Common myeloid progenitor, CD34-positive (primary cell): ENCODE measurements around the gene HNRNPUL1.

Experiments
- CTCF ChIA-PET: fragments of 350-600 bp; sonication (Branson Sonifier 250); formaldehyde crosslinking; loops from one replicate; lab custom pipeline; 2021; ENCODE audit warnings: antibody characterized with exemption; lab: Charles Lee
- POLR2A ChIA-PET: fragments of 350-600 bp; sonication (Branson Sonifier 250); formaldehyde crosslinking; loops from one replicate; lab custom pipeline; 2021; ENCODE audit warnings: antibody characterized with exemption; lab: Charles Lee
- DNase-seq, 3 donors: peaks; one replicate each; pipeline versions ENCODE4 v3.0.0 to v3.0.0-alpha.2; 2013
- H3K27ac ChIP-seq, 2 experiments: 1 replicate in 1 of 2; 2 replicates in 1 of 2; pipeline ENCODE4 v1.7.0; 2013; ENCODE audit warnings: inconsistent platforms in 2 of 2, low read length in 2 of 2, mild to moderate bottlenecking in 2 of 2, low read depth in 1 of 2, moderate library complexity in 1 of 2; ENCODE audit not compliant: severe bottlenecking in 2 of 2, insufficient read depth in 1 of 2, poor library complexity in 1 of 2
- H3K27me3 ChIP-seq, 5 experiments: replicated peaks in 2 of 5; 1 replicate in 3 of 5; 2 replicates in 2 of 5; pipeline versions ENCODE4 v1.6.1 to v1.7.0; 2013; ENCODE audit warnings: low read length in 4 of 5, mild to moderate bottlenecking in 2 of 5, moderate library complexity in 2 of 5, inconsistent platforms in 1 of 5; ENCODE audit not compliant: insufficient read depth in 5 of 5, control insufficient read depth in 4 of 5
- H3K36me3 ChIP-seq, 4 experiments: 1 replicate in 2 of 4; 2 replicates in 2 of 4; pipeline versions ENCODE4 v1.6.1 to v1.7.0; 2013; ENCODE audit warnings: low read length in 3 of 4, control low read depth in 1 of 4, mild to moderate bottlenecking in 1 of 4; ENCODE audit not compliant: control insufficient read depth in 4 of 4, insufficient read depth in 4 of 4
- H3K4me1 ChIP-seq, 4 experiments: 1 replicate in 3 of 4; 2 replicates in 1 of 4; pipeline versions ENCODE4 v1.6.1 to v1.7.1; 2013; ENCODE audit warnings: low read length in 3 of 4, mild to moderate bottlenecking in 3 of 4, control low read depth in 1 of 4, inconsistent platforms in 1 of 4, moderate library complexity in 1 of 4; ENCODE audit not compliant: control insufficient read depth in 4 of 4, insufficient read depth in 4 of 4; ENCODE audit errors: control extremely low read depth in 1 of 4
- H3K4me3 ChIP-seq, 7 experiments: 1 replicate in 4 of 7; 2 replicates in 3 of 7; pipeline versions ENCODE4 v1.5.1 to v1.7.0; 2013; ENCODE audit warnings: mild to moderate bottlenecking in 7 of 7, low read length in 6 of 7, moderate library complexity in 6 of 7, inconsistent platforms in 2 of 7, low read depth in 2 of 7, control low read depth in 1 of 7; ENCODE audit not compliant: insufficient read depth in 4 of 7, control insufficient read depth in 1 of 7; ENCODE audit errors: extremely low read depth in 1 of 7
- H3K9me3 ChIP-seq, 5 experiments: 1 replicate in 4 of 5; 2 replicates in 1 of 5; pipeline versions ENCODE4 v1.6.1 to v1.7.1; 2013; ENCODE audit warnings: low read length in 4 of 5, mild to moderate bottlenecking in 2 of 5, inconsistent platforms in 1 of 5, low read depth in 1 of 5, moderate library complexity in 1 of 5; ENCODE audit not compliant: control insufficient read depth in 4 of 5, insufficient read depth in 2 of 5; ENCODE audit errors: control extremely low read depth in 1 of 5
- WGBS: methylation state at CpG from one replicate; pipeline ENCODE4 v1.1.5; 2013; ENCODE audit not compliant: insufficient coverage; 5-methylcytosine and 5-hydroxymethylcytosine counted together

Gene HNRNPUL1

DNA sequence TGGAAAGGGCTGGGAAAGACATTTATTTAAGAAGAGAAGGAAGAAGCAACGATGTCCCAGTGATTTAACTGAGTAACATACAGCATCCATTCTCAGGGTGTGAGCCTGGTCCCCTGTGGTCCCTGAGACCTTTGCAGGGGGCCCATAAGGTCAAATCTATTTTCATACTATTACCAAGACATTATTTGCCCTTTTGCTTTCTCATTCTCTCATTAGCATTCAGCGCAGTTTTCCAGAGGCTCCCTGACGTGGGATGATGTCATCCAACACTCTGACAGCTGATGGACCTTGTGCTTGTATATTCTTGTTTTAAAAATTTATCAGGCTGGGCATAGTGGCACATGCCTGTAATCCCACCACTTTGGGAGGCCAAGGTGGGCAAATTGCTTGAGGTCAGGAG lies 18.3 kb upstream of the HNRNPUL1 start:
- H3K36me3 ChIP-seq = no peaks in the 10 kb centered on the region

DNA sequence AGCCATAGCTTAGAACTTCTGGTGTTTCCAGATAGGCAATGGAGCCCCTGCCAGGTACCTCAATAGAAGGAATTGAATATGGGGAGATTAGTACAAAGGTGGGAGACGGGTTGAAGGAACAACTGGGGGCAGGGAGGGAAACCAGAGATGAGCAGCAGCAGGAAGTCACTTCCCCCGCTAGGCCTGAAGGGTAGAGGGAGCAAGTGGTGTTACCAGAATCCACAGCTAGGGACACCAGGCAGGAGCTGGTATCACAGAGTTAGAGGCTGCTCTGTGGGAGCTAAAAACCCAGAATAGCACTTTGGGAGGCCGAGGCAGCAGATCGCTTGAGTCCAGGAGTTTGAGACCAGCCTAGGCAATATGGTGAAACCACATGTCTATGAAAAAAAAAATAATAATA lies 15.3 kb upstream of the HNRNPUL1 start:
- no peaks in the 10 kb centered on the region for H3K9me3 ChIP-seq
- POLR2A ChIA-PET = interaction anchor here (0.7 to 1.4 kb wide), 2 partner anchors 14 to 1114 kb away, joined by 3 read pairs; no protein-coding TSS in a partner anchor

More for the DNA sequence above, 18.3 kb upstream of the HNRNPUL1 start:
- H3K4me1 ChIP-seq = no peaks in the 10 kb centered on the region
- DNase-seq = no peak
- no peaks in the 10 kb centered on the region for H3K9me3 ChIP-seq
- H3K27ac ChIP-seq = no peak overlapping the region
- ChIA-PET POLR2A (no interaction called here), CTCF (no interaction called here)
- no CpG with 5 or more reads among the region's 3 CpGs for WGBS
- H3K27me3 ChIP-seq = no peaks in the 10 kb centered on the region
- H3K4me3 ChIP-seq = no peak overlapping the region

DNA sequence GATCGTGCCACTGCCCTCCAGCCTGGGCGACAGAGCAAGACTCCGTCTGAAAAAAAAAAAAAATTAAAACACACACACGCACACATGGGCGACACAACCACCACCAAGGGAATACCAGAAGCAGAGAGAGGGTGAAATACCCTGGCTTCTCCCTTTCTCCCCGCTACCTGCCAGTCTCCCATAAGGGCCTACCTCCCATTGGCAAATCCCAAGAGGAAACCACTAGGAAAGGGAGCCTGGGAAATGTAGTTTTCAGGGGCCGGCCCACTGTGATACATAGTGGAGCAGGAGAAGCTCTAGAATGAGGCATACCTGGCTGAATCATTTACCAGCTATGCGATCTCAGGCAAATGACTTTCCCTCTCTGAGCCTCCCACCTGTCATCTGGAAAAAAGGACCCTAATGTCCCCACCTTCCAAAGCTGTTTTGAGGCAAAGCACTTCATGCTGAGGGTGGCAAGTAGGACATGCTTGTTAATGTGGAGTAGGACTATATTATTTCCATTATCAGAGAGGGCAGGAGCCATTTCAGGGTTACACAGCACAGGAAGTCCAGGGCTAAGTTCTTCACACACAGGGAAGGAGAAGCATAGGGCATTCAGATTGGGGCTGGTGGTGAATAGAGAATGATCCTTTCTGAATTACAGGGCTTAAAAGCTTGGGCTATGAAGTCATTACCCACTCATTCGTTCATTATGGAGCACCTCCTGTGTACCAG lies 14.3 kb upstream of the HNRNPUL1 start:
- Histone ChIP-seq H3K9me3 (no peaks in the 10 kb centered on the region), H3K27me3 (no peaks in the 10 kb centered on the region), H3K4me3 (no peak overlapping the region), H3K27ac (no peak overlapping the region), H3K36me3 (no peaks in the 10 kb centered on the region), H3K4me1 (no peaks in the 10 kb centered on the region)
- POLR2A ChIA-PET = no interaction called here
- WGBS = 95% methylated on average over 2 of the region's 9 CpGs
- CTCF ChIA-PET = interaction anchor here (3.0 kb wide), 1 partner anchor 12 kb away, joined by 8 read pairs; no protein-coding TSS in a partner anchor
- DNase-seq = no peak

More for the DNA sequence above, 15.3 kb upstream of the HNRNPUL1 start:
- no peak overlapping the region for H3K27ac ChIP-seq
- H3K36me3 ChIP-seq = no peaks in the 10 kb centered on the region
- H3K27me3 ChIP-seq = no peaks in the 10 kb centered on the region
- DNase-seq = no peak
- no peaks in the 10 kb centered on the region for H3K4me1 ChIP-seq
- no peak overlapping the region for H3K4me3 ChIP-seq
- 100% methylated on average over 1 of the region's 4 CpGs for WGBS
- CTCF ChIA-PET = interaction anchor here (0.8 to 3.0 kb wide), 3 partner anchors 13 to 41 kb away, joined by 3 to 8 read pairs (median 3); no protein-coding TSS in a partner anchor

GRCh38 chr19:41253660-41254059 lies 10.5 kb upstream of the HNRNPUL1 start:
- no peak overlapping the region for H3K4me3 ChIP-seq
- ChIA-PET CTCF (interaction anchor here (1.0 to 1.4 kb wide), 2 partner anchors 9 to 22 kb away, joined by 3 to 5 read pairs; no protein-coding TSS in a partner anchor), POLR2A (no interaction called here)
- H3K27ac ChIP-seq = no peak overlapping the region
- DNase-seq = no peak
- H3K4me1 ChIP-seq = no peaks in the 10 kb centered on the region
- WGBS = 100% methylated on average over 3 of the region's 6 CpGs
- H3K27me3 ChIP-seq = no peaks in the 10 kb centered on the region
- no peaks in the 10 kb centered on the region for H3K9me3 ChIP-seq
- H3K36me3 ChIP-seq = no peaks in the 10 kb centered on the region

DNA sequence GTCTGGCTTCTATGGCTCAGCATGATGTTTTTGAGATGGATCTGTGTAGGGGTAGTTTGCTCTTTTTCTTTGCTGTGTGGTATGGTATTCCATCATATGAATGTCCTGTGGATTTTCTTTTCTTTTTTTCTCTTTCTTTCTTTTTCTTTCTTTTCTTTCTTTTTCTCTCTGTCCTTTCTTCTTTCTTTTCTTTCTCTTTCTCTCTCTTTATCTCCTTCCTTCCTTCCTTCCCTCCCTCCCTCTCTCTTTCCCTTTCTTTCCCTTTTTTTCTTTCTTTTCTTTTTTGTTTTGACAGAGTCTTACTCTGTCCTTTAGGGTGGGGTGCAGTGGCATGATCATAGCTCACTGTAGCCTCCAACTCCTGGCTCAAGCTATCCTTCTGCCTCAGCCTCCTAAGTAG lies 9.0 kb upstream of the HNRNPUL1 start:
- DNase-seq = no peak
- ChIA-PET POLR2A (no interaction called here), CTCF (no interaction called here)
- Histone ChIP-seq H3K9me3 (peaks cover 0 to 3% (median 0%) of the 10 kb centered on the region in 5 experiments), H3K27ac (no peak overlapping the region), H3K4me1 (no peaks in the 10 kb centered on the region), H3K36me3 (no peaks in the 10 kb centered on the region), H3K27me3 (no peaks in the 10 kb centered on the region), H3K4me3 (no peak overlapping the region)

DNA sequence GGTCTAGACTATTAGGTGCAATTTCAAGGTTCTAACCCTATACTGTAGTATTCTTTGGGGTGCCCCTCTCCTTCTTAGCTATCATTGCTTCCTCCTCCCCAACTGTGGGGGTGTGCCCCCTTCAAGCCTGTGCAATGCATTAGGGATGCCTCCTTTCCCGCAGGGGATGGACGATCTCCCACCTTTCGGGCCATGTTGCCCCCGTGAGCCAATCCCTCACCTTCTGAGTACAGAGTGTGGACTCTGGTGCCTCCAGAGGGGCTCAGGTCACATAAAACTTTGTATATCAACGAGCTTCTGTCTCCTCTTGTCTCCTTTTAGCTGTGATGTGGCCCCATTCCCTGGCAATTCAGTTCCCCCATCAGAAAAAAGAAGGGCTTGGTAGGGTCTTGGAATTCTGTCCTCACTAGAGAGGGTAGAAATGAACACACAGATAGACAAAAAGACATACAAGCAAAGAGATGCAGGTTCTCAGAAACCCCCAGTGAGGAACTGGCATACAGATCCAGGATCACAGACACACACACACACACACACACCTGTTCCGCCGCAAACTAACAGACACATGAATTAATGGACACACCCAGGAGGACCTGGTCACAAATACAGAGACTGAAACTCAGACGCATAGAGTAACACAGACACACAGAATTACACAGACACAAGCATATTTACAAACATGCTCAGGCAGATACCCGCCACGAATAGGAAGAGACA lies 2.5 kb upstream of the HNRNPUL1 start:
- POLR2A ChIA-PET = interaction anchor here (0.6 to 4.5 kb wide), 8 partner anchors 11 to 90 kb away, joined by 3 to 42 read pairs (median 8); partner anchors contain the start of gene CCDC97
- Histone ChIP-seq H3K27ac (no peak overlapping the region), H3K4me3 (peak overlapping the region in 5 of 7 experiments; percentile 55 to 97 (median 84)), H3K9me3 (peaks cover 0 to 3% (median 0%) of the 10 kb centered on the region in 5 experiments), H3K4me1 (peaks cover 2 to 29% (median 22%) of the 10 kb centered on the region in 4 experiments), H3K36me3 (peaks cover 0 to 3% (median 0%) of the 10 kb centered on the region in 4 experiments), H3K27me3 (no peaks in the 10 kb centered on the region)
- no peak for DNase-seq
- WGBS = 74% methylated on average over 6 of the region's 10 CpGs
- CTCF ChIA-PET = interaction anchor here (0.9 to 8.4 kb wide), 8 partner anchors 9 to 62 kb away, joined by 3 to 124 read pairs (median 6); no protein-coding TSS in a partner anchor
